Ascending aorta (tissue), 2 donors: ENCODE results near the gene AGAP1. TPM values are rescaled to one million over a fixed set of nuclear protein-coding genes. Genes with fewer than 3 reads are reported as not detected.

Source experiments
- DNase-seq, 2 donors: peaks; one replicate each; pipeline ENCODE4 v3.0.0-alpha.2; 2019; ENCODE audit warnings: low spot score in 2 of 2
- H3K27ac ChIP-seq, 2 donors: fragments of 200-600 bp; sonication (generic); one replicate each; pipeline ENCODE4 v1.5.1; 2016 to 2017; ENCODE audit warnings: mild to moderate bottlenecking in 1 of 2
- H3K27me3 ChIP-seq: fragments of 200-600 bp; sonication (generic); one replicate; pipeline ENCODE4 v1.5.1; 2017
- H3K36me3 ChIP-seq, 2 donors: fragments of 200-600 bp; sonication (generic); one replicate each; pipeline ENCODE4 v1.5.1; 2016
- H3K4me1 ChIP-seq, 2 donors: fragments of 200-600 bp; sonication (generic); one replicate each; pipeline ENCODE4 v1.5.1; 2016 to 2017; ENCODE audit warnings: mild to moderate bottlenecking in 1 of 2
- H3K4me3 ChIP-seq, 2 donors: fragments of 200-600 bp; sonication (generic); one replicate each; pipeline ENCODE4 v1.5.1; 2016 to 2017; ENCODE audit warnings: mild to moderate bottlenecking in 1 of 2
- H3K9me3 ChIP-seq, 2 donors: fragments of 200-600 bp; sonication (generic); one replicate each; pipeline ENCODE4 v1.5.1; 2016
- intact Hi-C: fragments of 100-400 bp; cut with DNase I; formaldehyde crosslinking; loops from one replicate; pipeline ENCODE4 v1.15.1; 2023
- total RNA-seq: library from RNA; depleted of rRNA; stranded (reverse); fragments of >200 nt; gene quantifications from one replicate; pipeline ENCODE4 v1.1.0, GENCODE V29; 2016
- TF ChIP-seq, protein P1 (sequence below), 3 experiments: fragments of 200-600 bp in 2 of 3; fragments of 450-650 bp in 1 of 3; sonication (generic) in 2 of 3; IDR thresholded peaks; one replicate each; pipeline ENCODE4 v1.5.1; 2016 to 2019; ENCODE audit warnings: antibody characterized with exemption in 3 of 3, mild to moderate bottlenecking in 1 of 3, moderate library complexity in 1 of 3

Gene AGAP1
- total RNA-seq, 1 donor from 2014 or later, result 19.7 TPM

DNA sequence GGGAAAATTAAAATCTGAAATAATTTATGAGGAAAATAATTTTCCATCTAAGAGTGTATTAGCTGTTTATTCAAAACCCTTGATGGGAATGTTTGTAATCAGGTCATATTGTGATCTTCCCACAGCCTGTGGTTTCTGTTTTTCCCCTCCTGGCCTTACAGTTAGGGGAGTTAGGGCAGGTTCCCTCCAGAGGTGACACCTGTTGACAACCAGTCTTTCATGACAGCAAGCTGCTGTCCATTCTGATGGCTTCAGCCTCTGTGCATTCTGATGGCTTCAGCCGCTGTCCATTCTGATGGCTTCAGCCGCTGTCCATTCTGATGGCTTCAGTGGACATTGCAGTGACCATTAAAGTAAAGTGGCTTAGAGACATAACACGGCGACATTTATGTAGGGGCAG, 346.1 kb downstream of the AGAP1 start:
- Histone ChIP-seq H3K9me3 (no peaks in the 10 kb centered on the region), H3K4me3 (no peak overlapping the region), H3K27ac (no peak overlapping the region), H3K36me3 (no peaks in the 10 kb centered on the region), H3K4me1 (no peaks in the 10 kb centered on the region), H3K27me3 (no peaks in the 10 kb centered on the region)
- no peak for DNase-seq
- TF ChIP-seq, protein P1, sequence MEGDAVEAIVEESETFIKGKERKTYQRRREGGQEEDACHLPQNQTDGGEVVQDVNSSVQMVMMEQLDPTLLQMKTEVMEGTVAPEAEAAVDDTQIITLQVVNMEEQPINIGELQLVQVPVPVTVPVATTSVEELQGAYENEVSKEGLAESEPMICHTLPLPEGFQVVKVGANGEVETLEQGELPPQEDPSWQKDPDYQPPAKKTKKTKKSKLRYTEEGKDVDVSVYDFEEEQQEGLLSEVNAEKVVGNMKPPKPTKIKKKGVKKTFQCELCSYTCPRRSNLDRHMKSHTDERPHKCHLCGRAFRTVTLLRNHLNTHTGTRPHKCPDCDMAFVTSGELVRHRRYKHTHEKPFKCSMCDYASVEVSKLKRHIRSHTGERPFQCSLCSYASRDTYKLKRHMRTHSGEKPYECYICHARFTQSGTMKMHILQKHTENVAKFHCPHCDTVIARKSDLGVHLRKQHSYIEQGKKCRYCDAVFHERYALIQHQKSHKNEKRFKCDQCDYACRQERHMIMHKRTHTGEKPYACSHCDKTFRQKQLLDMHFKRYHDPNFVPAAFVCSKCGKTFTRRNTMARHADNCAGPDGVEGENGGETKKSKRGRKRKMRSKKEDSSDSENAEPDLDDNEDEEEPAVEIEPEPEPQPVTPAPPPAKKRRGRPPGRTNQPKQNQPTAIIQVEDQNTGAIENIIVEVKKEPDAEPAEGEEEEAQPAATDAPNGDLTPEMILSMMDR (IDR thresholded peaks at IDR 0.05), result no peak
- intact Hi-C loops, result no loop called here

DNA sequence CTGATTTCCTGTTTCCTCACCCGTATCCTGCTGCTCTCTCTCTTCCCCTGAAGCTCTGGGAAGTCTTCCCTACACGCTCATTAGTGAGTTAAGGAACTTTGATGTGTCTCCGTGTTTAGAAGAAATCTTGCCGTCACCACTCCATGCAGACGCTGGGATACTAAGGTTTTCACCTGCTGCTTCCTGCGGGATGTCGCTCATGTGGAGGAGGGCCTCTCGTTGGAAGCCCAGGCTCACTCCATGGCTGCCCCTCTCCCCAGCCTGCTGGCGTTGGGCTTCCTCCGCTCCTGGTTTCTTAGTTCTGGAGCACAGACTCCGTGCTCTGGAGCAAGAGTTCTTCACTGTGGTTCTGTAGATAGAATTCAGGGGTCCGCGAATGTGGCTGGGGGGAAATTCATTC, 348.0 kb downstream of the AGAP1 start:
- Histone ChIP-seq H3K27me3 (no peaks in the 10 kb centered on the region), H3K4me3 (no peak overlapping the region), H3K4me1 (no peaks in the 10 kb centered on the region), H3K9me3 (no peaks in the 10 kb centered on the region), H3K27ac (no peak overlapping the region), H3K36me3 (no peaks in the 10 kb centered on the region)
- intact Hi-C loops, result no loop called here
- TF ChIP-seq, protein P1 (IDR thresholded peaks at IDR 0.05), result no peak
- DNase-seq, result no peak

DNA sequence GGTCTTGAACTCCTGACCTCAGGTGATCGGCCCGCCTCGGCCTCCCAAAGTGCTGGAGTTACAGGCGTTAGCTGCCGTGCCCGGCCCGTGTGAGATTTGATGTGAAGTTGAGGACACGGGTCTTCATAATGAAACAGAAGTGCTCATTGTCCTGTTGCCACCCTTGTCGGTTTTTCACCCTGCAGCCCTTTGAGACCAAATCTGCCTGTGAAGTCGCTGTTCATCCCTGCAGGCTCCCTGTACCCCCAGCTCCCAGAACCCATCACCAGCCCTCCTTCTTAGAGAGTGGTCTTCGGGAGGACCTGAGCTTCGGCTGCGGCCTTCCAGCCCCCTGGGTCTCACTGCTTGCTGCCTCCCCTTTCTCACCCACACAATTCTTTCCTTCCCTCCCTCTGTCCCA, 349.1 kb downstream of the AGAP1 start:
- Histone ChIP-seq H3K4me1 (no peaks in the 10 kb centered on the region), H3K27ac (no peak overlapping the region), H3K36me3 (no peaks in the 10 kb centered on the region), H3K27me3 (no peaks in the 10 kb centered on the region), H3K4me3 (no peak overlapping the region), H3K9me3 (no peaks in the 10 kb centered on the region)
- TF ChIP-seq, protein P1 (IDR thresholded peaks at IDR 0.05), result no peak
- intact Hi-C loops, result no loop called here
- DNase-seq, result no peak

DNA sequence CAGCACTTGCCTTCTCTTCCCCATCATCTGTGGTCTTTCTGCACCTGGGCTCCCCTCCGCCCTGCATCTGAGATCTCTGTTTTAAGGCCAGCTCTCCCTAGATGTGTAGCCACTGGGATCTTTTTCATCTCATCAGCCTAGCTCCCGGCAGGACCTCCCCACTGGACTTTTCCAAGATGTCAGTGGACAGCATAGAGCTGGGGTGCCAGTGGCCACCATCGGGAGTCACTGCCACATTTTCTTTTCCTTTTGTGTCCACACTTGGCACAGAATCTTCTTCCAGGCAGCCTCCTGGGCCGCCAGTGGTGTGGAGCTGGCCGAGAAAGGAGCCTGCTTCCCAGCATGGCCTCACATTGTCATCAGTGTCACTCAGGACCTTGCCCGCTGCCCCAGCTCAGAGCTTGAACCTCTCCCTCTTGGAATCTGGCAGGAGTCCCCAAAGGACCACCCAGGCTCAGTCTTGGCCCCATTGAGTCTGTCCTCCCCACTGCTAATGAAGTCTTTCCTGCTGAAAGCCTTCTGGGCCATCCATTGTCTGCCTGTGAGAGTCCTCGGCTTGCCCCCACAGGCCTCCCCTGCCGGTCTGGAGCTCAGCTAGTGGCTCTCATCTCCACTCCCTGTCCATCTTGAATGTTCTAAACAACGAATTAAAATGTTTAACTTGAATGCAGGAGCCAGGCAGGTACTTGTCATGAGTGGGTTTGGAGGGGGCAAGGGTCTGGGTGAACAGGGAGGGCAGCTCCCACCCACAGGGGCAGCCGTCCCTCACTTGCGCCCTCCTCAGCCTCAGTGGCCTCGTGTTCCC, 349.9 kb downstream of the AGAP1 start:
- Histone ChIP-seq H3K9me3 (no peaks in the 10 kb centered on the region), H3K36me3 (no peaks in the 10 kb centered on the region), H3K27ac (no peak overlapping the region), H3K4me3 (no peak overlapping the region), H3K4me1 (no peaks in the 10 kb centered on the region), H3K27me3 (no peaks in the 10 kb centered on the region)
- no peak for DNase-seq
- TF ChIP-seq, protein P1 (IDR thresholded peaks at IDR 0.05), result no peak
- intact Hi-C loops, result no loop called here

DNA sequence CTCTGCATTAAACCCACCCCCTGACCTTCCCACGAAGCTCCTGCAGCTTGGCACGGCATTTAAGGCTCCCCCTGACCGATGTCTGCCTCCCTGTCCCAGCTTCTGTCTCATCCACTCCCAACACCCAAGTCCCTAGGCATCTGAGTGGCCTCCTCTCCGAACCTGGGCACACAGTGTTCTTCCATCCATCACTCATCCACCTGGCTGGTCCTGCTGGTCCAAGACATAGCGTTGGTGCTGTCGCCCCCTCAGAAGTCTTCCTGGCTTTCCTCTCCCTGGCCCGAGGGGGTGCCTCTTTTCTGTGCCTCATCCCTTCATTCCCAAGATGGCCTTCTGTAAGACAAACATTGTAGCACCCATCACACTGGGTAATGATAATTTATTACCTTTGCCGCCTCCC, 350.7 kb downstream of the AGAP1 start:
- Histone ChIP-seq H3K27ac (no peak overlapping the region), H3K27me3 (no peaks in the 10 kb centered on the region), H3K36me3 (no peaks in the 10 kb centered on the region), H3K9me3 (no peaks in the 10 kb centered on the region), H3K4me3 (no peak overlapping the region), H3K4me1 (no peaks in the 10 kb centered on the region)
- TF ChIP-seq, protein P1 (IDR thresholded peaks at IDR 0.05), result no peak
- DNase-seq, result no peak
- intact Hi-C loops, result no loop called here
